Measurements from ENCODE around the gene PELO.
"Not testable (repeated sequence)": the region's sequence is repeated elsewhere in the genome, so short reads cannot be mapped to it uniquely, and the experiment has no call there.

The PELO gene, protein sequence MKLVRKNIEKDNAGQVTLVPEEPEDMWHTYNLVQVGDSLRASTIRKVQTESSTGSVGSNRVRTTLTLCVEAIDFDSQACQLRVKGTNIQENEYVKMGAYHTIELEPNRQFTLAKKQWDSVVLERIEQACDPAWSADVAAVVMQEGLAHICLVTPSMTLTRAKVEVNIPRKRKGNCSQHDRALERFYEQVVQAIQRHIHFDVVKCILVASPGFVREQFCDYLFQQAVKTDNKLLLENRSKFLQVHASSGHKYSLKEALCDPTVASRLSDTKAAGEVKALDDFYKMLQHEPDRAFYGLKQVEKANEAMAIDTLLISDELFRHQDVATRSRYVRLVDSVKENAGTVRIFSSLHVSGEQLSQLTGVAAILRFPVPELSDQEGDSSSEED

DNA sequence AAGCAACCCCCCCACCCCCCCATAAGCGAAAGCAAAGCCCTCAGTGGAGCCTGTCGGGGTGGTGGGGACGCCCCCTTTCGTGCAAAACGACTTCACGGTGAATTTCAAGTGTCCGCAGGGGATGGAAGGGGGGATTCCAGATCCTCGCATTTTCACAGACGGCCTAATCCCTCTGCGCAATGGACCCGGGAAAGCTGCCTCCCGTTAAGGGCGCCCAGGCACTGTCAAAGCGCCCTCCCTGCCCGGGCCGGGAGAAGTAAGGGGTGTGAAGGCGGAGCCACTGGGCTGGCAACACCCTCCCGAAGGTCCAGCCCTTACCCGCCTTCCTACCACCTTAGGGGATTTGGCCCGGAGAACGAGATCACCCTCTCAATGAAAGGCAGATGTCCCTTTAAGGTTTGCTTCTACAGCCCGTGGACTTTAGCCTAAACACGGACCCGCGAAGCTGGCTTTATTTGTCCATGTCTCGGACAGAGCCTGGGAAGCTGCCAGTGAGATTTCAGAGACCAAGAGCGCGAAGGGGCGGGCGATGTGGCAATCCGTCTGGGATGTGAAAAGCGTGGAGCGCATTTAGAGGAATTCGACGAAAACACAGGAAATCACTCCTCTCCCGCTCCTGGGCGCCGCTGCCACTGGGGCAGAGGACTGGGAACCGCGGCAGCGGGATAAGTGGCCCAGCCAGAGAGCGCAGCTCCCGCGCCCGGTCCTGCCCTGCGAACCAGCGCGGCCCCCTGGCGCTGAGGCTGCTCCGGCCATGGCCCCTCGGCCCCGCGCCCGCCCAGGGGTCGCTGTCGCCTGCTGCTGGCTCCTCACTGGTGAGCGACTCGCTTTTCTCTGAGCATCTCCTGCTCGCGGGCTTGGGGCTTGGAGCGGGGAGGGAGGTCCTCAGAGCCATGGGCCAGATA is at the start of gene PELO, which contains the start of gene ITGA1:
Gene PELO, plus strand, starts transcription at position 317 of the 905 bp plus-strand sequence. CDS start 12,479 bp downstream, outside the sequence.
Gene ITGA1, plus strand, starts transcription at position 317 of the 905 bp plus-strand sequence. Its CDS starts 438 bp downstream, at position 755.
- FAIRE-seq, result peak; percentile 20
- DNase-seq (ENCODE audit: low spot score), result peak; percentile 83

DNA sequence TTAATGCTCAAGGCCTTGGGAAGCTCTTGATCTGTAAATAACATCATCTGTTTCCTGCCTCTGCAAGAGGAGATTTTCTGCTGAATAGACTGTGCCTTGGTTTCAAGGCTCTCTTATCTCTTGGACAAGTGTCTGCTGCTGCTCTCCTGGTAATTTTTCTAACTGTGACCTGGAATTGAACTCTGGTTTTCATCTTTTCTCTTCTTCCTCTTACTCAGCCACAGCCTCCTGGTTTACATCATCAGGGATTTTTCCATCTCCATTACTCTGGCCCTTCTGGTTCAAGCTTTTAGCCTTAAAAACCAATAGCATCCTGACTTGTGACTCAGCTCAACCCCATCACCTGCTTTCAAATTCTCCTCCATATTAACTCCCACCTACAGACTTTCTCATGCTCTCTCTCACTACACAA is 49.6 kb upstream of the PELO start:
- FAIRE-seq (no peak), DNase-seq (ENCODE audit: low spot score) (no peak)

DNA sequence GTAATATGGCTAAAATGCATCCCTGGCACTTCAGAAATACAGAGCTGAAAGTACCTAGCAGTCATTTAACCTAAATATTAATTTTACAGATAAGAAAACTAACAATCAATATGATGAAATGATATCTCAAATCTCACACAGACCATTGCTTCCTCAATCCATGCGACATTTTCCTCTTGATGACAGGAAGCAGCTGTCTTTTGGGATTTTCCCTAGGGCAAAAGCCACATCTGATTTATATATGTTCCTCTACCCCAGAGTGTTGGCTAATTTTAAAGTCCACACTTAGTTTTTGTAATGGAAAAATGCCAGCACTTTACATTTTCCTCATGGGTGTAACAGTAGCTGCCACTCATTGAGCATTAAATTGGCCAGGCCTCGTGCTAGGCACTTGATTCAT is 47.7 kb upstream of the PELO start:
- DNase-seq (ENCODE audit: low spot score) (no peak), FAIRE-seq (no peak)

DNA sequence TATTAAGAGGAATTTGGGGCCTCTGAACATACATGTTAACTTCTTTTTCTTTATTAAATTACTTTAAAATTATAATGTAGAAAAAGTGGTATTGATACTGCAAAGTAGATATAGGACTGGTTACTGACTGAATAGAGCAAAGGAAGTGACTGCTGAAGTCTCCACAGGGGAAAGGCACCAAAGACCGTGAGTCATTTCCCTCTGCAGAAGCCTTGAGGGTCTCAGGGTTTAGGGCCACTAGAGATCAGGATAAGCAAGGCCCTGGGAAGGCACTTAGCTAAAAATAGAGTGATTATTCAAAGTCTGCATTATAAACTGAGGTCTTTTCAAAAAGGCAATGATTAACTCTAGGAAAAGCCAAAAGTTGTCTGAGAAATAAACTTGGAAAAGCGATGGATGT is 44.7 kb upstream of the PELO start:
- DNase-seq (ENCODE audit: low spot score) (no peak), FAIRE-seq (no peak)

DNA sequence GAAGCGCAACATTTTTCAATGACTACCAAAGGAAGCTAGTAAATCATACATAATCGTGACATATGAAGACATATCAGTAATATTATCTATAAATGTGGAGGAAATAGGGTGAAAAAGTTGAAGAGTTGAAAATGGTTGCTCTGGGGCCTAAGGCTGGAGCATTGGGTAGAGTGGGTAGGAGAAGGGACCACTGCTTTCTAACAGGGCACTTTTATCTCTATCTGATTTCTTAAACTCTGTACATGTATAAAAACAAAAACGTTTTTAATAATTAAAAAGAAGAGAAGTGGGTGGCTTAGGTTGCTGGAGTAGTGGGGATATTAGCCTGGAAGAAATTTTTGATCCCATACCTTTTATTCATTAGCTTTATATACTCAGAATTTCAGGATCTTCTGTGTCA is 44.2 kb upstream of the PELO start:
- no peak for FAIRE-seq
- no peak for DNase-seq (ENCODE audit: low spot score)

DNA sequence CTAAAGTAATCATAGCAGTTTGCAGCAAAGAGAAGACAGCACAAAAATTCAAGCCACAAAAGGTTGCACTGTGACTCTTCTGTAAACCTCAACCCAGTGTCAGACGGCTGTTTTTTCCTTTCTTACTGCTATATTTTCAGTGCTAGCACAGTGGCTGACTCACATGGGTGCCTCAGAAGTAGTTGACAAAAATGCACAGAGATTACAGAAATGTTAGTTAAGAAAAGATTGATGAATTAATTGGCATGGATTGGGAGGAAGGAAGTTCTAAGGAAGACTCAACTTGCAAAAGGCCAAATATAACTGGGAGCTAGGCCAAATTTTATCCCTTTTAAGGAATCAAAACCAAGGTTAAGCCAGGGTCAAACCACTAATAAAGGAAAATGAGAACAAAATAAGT is 43.7 kb upstream of the PELO start:
- FAIRE-seq, result no peak
- no peak for DNase-seq (ENCODE audit: low spot score)

DNA sequence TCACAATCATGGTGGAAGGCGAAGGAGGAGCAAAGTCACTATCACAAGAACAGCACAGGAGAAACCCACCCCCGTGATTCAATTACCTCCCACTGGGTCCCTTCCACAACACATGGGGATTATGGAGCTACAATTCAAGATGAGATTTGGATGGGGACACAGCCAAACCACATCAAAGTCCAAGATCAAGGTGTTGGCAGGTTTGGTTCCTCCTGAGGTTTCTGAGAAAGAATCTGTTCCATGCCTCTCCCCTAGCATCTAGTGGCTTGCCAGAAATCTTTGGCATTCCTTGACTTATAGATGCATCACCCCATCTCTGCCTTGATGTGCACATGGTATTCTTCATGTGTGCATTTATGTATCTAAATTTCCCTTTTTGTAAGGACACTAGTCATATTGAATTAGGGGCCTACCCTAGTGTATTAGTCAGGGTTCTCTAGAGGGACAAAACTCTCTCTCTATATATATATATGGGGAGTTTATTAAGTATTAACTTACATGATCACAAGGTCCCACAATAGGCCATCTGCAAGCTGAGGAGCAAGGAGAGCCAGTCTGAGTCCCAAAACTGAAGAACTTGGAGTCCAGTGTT is 42.8 kb upstream of the PELO start:
- FAIRE-seq; DNase-seq (ENCODE audit: low spot score): not testable (repeated sequence)

DNA sequence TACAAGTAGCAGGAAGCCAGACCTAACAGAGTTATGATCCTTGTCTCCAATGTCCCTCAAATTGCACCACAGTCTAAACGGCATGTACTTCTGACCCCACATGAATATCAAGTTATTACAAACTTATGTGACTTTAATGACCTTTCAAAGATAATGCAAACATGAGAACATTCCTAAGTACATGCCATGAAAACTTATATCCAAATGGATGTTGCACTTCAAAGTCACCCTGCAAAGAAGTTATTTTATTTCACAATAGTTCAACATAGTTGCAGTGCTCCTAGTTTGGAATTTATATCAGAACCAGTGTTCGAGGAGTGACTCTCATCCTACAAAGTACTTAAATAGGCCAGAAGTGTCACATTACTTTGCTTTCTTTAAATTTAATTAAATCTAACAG is 41.2 kb upstream of the PELO start:
- no peak for DNase-seq (ENCODE audit: low spot score)
- no peak for FAIRE-seq

DNA sequence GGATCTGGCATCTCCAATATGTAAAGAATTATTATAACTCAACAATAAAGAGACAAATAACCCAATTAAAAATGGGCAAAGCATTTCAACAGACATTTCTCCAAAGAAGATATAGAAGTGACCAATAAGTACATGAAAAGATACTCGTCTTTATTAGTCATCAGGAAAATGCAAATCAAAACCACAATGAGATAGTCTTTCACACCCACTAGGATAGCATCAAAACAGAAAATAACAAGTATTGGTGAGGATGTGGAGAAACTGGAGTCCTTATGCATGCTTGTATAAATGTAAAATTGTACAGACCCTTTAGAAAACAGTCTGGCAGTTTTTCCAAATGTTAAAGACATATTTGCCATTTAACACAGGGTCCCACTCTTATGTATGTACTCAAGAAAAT is 39.1 kb upstream of the PELO start:
- DNase-seq (ENCODE audit: low spot score) (no peak), FAIRE-seq (no peak)

DNA sequence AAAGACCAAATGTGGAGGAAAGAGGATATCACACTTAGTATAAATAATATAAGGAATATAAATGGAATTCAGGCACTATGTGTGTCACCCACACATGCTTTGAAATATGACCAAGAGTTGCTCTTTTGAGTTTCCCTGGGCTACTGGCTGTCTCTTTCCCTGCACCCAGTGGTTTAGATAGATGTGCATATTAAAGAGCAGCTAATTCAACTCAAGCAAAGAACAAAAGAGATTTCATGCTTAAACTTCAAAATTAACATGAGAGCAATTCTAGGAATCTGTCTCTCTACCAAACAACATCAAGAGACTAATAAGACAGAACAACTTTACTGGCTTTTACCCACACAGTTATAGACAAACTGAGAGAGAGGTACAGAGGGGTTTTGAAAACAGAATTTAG is 38.0 kb upstream of the PELO start:
- no peak for DNase-seq (ENCODE audit: low spot score)
- no peak for FAIRE-seq

DNA sequence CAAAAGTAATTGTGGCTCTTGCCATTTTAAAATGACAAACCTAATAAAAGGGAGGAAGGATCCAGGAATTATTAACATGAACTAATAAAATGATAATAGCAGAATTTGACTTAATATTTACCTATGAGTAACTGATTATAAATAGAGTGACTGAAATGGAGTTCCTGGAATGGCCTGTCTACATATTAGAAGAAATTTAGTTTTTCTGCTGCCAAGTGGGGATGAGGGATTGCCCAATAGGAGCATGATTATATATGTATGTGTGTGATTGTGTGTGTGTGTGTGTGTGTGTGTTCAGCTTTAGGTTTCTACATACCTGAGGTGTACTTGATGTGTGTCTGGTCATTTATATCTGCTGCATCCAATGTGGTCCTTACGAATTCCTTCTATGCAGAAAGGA is 36.6 kb upstream of the PELO start:
- DNase-seq (ENCODE audit: low spot score), result no peak
- no peak for FAIRE-seq

DNA sequence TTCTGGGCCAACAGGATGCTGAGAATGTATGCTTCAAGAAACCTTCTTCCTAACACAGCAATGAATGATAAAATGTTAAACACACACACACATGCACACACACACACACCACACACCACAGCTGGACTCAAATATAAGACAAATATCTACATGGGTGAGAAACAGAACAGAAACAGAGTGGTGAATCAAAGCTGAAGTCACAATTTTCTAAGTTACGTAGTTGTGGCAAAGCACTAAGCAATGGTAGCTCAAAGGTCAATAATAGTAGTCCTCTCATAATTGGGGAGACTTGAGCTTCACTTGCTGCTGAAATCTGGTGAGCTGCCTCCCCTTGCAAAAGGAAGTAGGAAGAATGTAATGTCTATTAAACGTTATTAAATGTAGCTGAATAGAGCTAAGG is 33.7 kb upstream of the PELO start:
- FAIRE-seq (no peak), DNase-seq (ENCODE audit: low spot score) (no peak)

DNA sequence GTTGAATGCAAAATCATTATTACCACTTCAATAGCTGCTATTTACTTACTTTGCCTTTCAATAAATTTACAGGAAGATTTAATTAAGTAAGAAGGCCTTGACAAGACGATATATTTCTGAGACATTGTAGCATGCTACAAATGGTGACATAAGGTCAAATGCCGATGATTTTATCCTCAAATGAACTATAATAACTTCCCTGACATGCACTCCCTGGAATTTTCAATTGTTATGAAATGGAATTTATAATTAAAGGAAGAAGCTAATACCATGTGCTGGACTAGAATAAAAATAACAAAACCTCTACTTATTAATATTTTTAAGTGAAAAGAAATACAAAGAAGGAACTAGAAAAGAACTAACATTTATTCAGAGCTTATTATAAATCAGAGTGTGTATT is 30.2 kb upstream of the PELO start:
- no peak for DNase-seq (ENCODE audit: low spot score)
- no peak for FAIRE-seq

DNA sequence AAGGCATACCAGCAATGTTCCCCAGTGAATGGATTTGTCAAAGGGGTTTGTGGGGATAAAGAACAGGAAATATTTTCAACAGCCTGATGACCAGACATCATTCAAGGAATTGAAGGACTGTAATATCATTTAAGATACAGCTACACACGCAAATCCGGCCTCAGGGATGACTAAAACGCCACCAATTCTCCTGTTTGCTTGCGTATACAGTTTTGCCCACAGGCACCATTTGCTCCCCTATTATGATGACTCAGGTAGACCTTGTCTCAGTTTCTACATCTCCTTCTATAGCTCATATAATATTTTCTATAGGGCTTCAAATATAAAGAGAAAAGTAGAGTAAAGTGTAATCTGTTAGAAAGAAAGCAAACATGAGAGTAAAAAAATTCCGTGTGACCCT is 29.7 kb upstream of the PELO start:
- FAIRE-seq (no peak), DNase-seq (ENCODE audit: low spot score) (no peak)

DNA sequence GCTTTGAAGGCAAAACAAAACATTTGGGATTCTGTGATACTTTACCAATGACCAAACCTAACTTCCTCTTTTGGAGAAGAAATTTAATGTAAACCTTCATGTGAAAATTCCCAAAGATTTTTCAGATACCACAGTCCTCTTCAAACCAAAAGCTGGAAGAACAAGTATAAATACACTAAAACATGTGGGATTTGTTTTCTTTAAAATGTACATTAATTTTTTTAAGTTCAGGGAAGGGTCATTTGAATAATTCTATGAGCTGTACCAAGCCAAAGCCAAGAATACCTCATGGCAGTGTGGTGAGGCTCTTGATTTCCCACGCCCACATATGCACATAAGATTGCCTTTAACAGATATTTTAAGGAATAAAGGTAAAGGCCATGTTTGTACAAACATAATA is 28.4 kb upstream of the PELO start:
- DNase-seq (ENCODE audit: low spot score) (no peak), FAIRE-seq (no peak)

DNA sequence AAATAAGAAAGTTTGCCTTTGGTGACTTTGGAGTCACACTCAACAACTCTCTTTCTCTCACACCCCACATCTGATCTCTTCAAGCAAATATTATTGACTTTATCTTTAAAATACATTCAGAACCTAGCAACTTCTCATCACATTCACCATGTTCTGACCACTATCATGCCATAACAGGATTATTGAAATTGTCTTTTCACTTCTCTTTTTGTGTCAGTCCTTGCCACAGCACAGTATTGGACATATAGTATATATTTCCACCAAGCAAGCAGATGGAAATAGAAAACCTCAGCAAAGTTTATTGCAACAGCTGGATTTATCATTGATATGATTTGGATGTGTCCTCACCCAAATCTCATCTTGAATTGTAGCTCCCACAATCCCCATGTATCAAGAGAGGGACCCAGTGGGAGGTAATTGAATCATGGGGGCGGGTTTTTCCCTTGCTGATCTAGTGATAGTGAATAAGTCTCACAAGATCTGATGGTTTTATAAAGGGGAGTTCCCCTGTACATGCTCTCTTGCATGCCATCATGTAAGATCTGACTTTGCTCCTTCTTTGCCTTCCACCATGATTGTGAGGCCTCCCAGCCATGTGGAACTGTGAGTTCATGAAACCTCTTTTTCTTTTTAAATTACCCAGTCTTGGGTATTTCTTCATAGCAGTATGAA is 26.9 kb upstream of the PELO start:
- no peak for FAIRE-seq
- no peak for DNase-seq (ENCODE audit: low spot score)

DNA sequence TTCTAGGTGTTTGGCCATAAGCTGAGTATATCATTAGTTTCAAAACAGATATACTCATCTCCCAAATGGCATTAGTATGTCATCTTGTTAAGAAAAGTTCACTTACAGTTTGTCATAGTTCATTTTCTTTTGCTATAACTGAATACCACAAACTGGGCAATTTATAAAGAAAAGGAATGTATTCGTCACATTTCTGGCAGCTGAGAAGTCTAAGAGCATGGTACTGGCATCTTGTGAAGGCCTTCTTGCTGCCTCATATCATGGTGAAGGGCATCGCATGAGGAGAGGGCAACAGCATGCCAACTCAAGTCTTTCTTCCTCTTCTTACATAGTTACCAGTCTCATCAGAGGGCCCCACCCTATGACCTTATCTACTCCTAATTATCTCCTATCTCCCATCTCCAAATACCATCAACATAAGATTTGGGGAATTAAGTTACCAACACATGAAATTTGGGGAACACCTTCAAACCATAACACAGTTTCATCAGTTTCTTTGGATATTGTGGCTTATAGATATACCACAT is 20.4 kb upstream of the PELO start:
- DNase-seq (ENCODE audit: low spot score) (no peak), FAIRE-seq (no peak)

DNA sequence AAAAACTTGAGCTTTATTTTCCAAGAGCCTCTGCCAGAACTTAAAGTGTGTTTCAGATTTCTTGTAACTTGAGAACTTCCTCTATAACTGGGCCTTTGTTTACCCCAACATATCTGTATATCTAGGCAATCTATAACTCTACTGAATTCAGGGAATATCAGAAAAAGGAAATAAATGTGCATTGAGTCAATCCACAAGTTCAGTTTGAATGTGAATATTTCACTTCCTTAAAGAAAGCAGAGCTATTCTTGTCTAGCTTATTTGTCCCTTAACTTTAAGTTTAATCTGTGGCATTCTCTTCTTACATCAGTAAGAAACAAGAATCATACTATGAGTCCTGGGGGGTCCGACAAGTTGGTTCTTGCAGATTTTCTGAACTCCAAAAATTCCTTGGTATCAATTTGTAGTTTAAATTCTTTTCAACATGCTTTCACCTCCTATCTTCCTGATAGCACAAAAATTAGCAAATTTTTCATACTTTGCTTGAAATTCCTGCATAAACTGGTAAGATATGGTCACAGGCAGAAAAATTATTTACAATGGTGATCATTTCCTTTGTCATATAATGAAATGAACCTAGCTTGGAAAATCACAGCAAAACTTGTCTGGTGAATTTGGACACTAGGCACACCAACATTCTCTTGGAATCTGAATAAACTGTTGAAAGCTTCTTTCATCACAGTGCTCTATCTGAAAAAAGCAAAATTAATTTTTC is 19.8 kb upstream of the PELO start:
- no peak for FAIRE-seq
- no peak for DNase-seq (ENCODE audit: low spot score)

DNA sequence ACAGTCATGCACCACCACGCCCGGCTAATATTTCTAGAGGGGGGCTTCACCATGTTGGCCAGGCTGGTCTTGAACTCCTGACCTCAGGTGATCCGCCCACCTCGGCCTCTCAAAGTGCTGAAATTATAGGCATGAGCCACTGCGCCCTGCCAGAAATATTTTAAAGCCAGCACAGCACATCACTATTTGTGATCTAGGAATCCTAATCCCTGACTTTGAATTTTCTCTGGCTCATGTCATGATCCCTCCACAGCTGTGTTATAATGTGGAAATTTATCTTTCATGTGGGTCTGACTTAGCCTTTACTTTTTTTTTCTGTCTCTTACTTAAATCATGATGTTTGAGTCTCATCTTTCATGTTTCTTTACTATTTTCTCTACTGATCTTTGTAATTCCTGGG is 18.7 kb upstream of the PELO start:
- FAIRE-seq (no peak), DNase-seq (ENCODE audit: low spot score) (no peak)

DNA sequence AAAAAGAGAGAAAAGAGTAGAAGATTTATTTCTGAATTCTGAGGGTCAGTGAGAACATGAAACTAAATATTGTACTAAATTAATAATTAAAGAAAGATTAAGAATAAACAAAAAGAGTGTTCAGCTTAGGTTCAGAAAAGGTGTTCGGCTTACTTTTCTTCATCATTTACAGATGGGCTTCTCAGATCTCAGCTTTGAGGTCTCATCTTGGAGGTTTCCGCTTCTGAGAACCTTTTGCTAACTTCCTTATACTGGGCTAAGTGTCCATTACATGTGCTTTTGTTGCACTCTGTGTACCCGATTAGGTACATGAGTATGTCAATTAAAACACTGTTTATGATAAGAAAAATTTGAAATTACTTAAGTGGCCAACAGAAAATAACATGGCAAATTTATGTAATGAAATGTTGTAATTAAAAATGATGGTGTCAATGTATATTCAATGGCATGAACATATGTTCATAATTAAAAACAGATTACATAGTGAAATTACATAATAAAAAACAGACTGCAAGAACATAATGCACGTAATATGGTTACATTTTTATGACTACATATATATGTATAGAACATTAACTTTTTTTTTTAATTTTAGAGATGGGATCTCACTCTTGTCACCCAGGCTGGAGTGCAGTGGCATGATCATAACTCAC is 17.3 kb upstream of the PELO start:
- DNase-seq (ENCODE audit: low spot score) (no peak), FAIRE-seq (no peak)

Measured in urothelium cell line (cell line).